Natural killer cell (primary cell): ENCODE data around the gene CEP55. TPM values are rescaled to one million over a fixed set of nuclear protein-coding genes. Genes with fewer than 3 reads are reported as not detected.

Source experiments
- ATAC-seq, 3 donors: fragments of 150-1000 bp in 2 of 3; fragments of 200-7000 bp in 1 of 3; cut with Tn5 transposase; 1 replicate in 1 of 3; 2 replicates in 2 of 3; pipeline ENCODE4 v1.10.0; 2021; ENCODE audit warnings: mild to moderate bottlenecking in 2 of 3, moderate library complexity in 2 of 3
- DNase-seq, 2 donors: peaks; one replicate each; pipeline versions ENCODE4 v3.0.0 to v3.0.0-alpha.2; 2013 to 2021; ENCODE audit warnings: mixed read lengths in 1 of 2
- H3K27ac ChIP-seq: one replicate; pipeline ENCODE4 v1.5.1; 2013; ENCODE audit warnings: mild to moderate bottlenecking, low read length
- H3K27me3 ChIP-seq: one replicate; pipeline ENCODE4 v1.6.1; 2013; ENCODE audit warnings: low read length; ENCODE audit not compliant: control insufficient read depth, insufficient read depth
- H3K36me3 ChIP-seq: one replicate; pipeline ENCODE4 v1.6.1; 2013; ENCODE audit warnings: low read length; ENCODE audit not compliant: control insufficient read depth, insufficient read depth
- H3K4me1 ChIP-seq: one replicate; pipeline ENCODE4 v1.6.1; 2013; ENCODE audit warnings: low read length; ENCODE audit not compliant: control insufficient read depth, insufficient read depth
- H3K4me3 ChIP-seq: one replicate; pipeline ENCODE4 v1.5.1; 2013; ENCODE audit warnings: low read length
- H3K9me3 ChIP-seq: one replicate; pipeline ENCODE4 v1.6.1; 2013; ENCODE audit warnings: low read length; ENCODE audit not compliant: control insufficient read depth, insufficient read depth
- H3K27ac Mint-ChIP-seq, 2 donors: one replicate each; pipeline ENCODE4 v1.8.0; 2022; ENCODE audit warnings: mild to moderate bottlenecking in 2 of 2, mixed read lengths in 2 of 2, moderate library complexity in 1 of 2
- H3K27me3 Mint-ChIP-seq, 2 donors: one replicate each; pipeline ENCODE4 v1.8.0; 2022; ENCODE audit warnings: low read depth in 2 of 2, mixed read lengths in 2 of 2
- H3K36me3 Mint-ChIP-seq: one replicate; pipeline ENCODE4 v1.8.0; 2022; ENCODE audit warnings: mixed read lengths
- H3K4me1 Mint-ChIP-seq, 2 donors: one replicate each; pipeline ENCODE4 v1.8.0; 2022; ENCODE audit warnings: mixed read lengths in 2 of 2
- H3K4me3 Mint-ChIP-seq: one replicate; pipeline ENCODE4 v1.8.0; 2022; ENCODE audit warnings: mild to moderate bottlenecking, moderate library complexity, mixed read lengths
- H3K9me3 Mint-ChIP-seq, 2 donors: one replicate each; pipeline ENCODE4 v1.8.0; 2022; ENCODE audit warnings: mixed read lengths in 2 of 2
- CTCF ChIP-seq: fragments of 200-600 bp; IDR thresholded peaks from one replicate; pipeline ENCODE4 v1.8.0; 2022; ENCODE audit warnings: antibody characterized with exemption
- WGBS: methylation state at CpG from one replicate; pipeline ENCODE4 v1.1.7; 2013; ENCODE audit warnings: missing lambda C conversion rate; ENCODE audit not compliant: insufficient coverage; 5-methylcytosine and 5-hydroxymethylcytosine counted together
- intact Hi-C: fragments of 100-400 bp; cut with micrococcal nuclease; formaldehyde crosslinking; loops from one replicate; pipeline ENCODE4 v1.14.2; 2022
- total RNA-seq, 4 donors: library from RNA; stranded (reverse); fragments of 120-200 nt in 1 of 4; gene quantifications; one replicate each; pipeline versions ENCODE4 v1.2.3 to v1.2.4, GENCODE V29; 2013 to 2022

CEP55 gene
- total RNA-seq, 3 donors from 2014 or later (not counting 1 experiment from before 2014, with no cell fraction given) = 0.35 to 0.85 (median 0.50) TPM

GRCh38 chr10:93475871-93476270, 20.5 kb upstream of the CEP55 start:
- no peak for DNase-seq
- Mint-ChIP-seq H3K4me1 (no peaks in the 10 kb centered on the region), H3K27me3 (peaks cover 14 to 20% of the 10 kb centered on the region in 2 donors), H3K9me3 (no peaks in the 10 kb centered on the region), H3K36me3 (no peaks in the 10 kb centered on the region), H3K27ac (no peak overlapping the region), H3K4me3 (no peak overlapping the region)
- Histone ChIP-seq H3K27ac (no peak overlapping the region), H3K4me1 (no peaks in the 10 kb centered on the region), H3K36me3 (no peaks in the 10 kb centered on the region), H3K4me3 (no peak overlapping the region), H3K27me3 (no peaks in the 10 kb centered on the region), H3K9me3 (no peaks in the 10 kb centered on the region)
- intact Hi-C loops = no loop called here
- no peak for TF ChIP-seq CTCF
- no peak for ATAC-seq
- 100% methylated on average over 1 of the region's 2 CpGs for WGBS

- no peak overlapping the region for H3K4me3 ChIP-seq
- no peaks in the 10 kb centered on the region for H3K9me3 Mint-ChIP-seq
- no peak for TF ChIP-seq CTCF
- 100% methylated on average over 2 of the region's 2 CpGs for WGBS
- H3K27ac Mint-ChIP-seq = no peak overlapping the region
- no peaks in the 10 kb centered on the region for H3K36me3 ChIP-seq
- H3K36me3 Mint-ChIP-seq = no peaks in the 10 kb centered on the region
- peaks cover 23 to 29% of the 10 kb centered on the region in 2 donors for H3K27me3 Mint-ChIP-seq
- no peak for DNase-seq
- H3K4me1 ChIP-seq = peaks cover under 1% of the 10 kb centered on the region
- ATAC-seq = no peak
- H3K27me3 ChIP-seq = peaks cover 2% of the 10 kb centered on the region
- intact Hi-C loops = no loop called here
- no peaks in the 10 kb centered on the region for H3K9me3 ChIP-seq
- H3K4me3 Mint-ChIP-seq = no peak overlapping the region
- H3K27ac ChIP-seq = no peak overlapping the region
- peaks cover 2 to 3% of the 10 kb centered on the region in 2 donors for H3K4me1 Mint-ChIP-seq
Observed at GRCh38 chr10:93476756-93477155, 19.7 kb upstream of the CEP55 start.

- Mint-ChIP-seq H3K36me3 (no peaks in the 10 kb centered on the region), H3K4me1 (peaks cover 11 to 12% of the 10 kb centered on the region in 2 donors), H3K27ac (no peak overlapping the region), H3K27me3 (peaks cover 36 to 37% of the 10 kb centered on the region in 2 donors), H3K9me3 (no peaks in the 10 kb centered on the region), H3K4me3 (no peak overlapping the region)
- intact Hi-C loops = no loop called here
- no peak for DNase-seq
- peaks cover 13% of the 10 kb centered on the region for H3K27me3 ChIP-seq
- H3K4me1 ChIP-seq = peaks cover 7% of the 10 kb centered on the region
- no peak overlapping the region for H3K27ac ChIP-seq
- H3K36me3 ChIP-seq = no peaks in the 10 kb centered on the region
- TF ChIP-seq CTCF = no peak
- H3K4me3 ChIP-seq = no peak overlapping the region
- H3K9me3 ChIP-seq = no peaks in the 10 kb centered on the region
- no peak for ATAC-seq
- 78% methylated on average over 6 of the region's 6 CpGs for WGBS
Observed at GRCh38 chr10:93478873-93479272, 17.5 kb upstream of the CEP55 start.

- peak overlapping the region; percentile 88 for H3K4me3 Mint-ChIP-seq
- H3K27me3 ChIP-seq = peaks cover 13% of the 10 kb centered on the region
- H3K27ac ChIP-seq = no peak overlapping the region
- no peaks in the 10 kb centered on the region for H3K9me3 ChIP-seq
- intact Hi-C loops = loop anchor here (1.0 kb wide), 1 partner anchor 105 kb away; no protein-coding TSS in a partner anchor
- no peaks in the 10 kb centered on the region for H3K36me3 Mint-ChIP-seq
- H3K9me3 Mint-ChIP-seq = no peaks in the 10 kb centered on the region
- H3K4me1 ChIP-seq = peaks cover 7% of the 10 kb centered on the region
- DNase-seq (peak in 1 of 2 donors; percentile 12), ATAC-seq (no peak)
- H3K36me3 ChIP-seq = no peaks in the 10 kb centered on the region
- WGBS = 43% methylated on average over 7 of the region's 7 CpGs
- H3K27me3 Mint-ChIP-seq = peaks cover 39 to 53% of the 10 kb centered on the region in 2 donors
- H3K4me3 ChIP-seq = peak overlapping the region; percentile 38
- no peak for TF ChIP-seq CTCF
- peak overlapping the region in 1 of 2 donors; percentile 66 for H3K27ac Mint-ChIP-seq
- H3K4me1 Mint-ChIP-seq = peaks cover 11 to 12% of the 10 kb centered on the region in 2 donors
Observed at GRCh38 chr10:93481637-93482144, 14.7 kb upstream of the CEP55 start.
